ENCODE results near the gene METTL27. TPM values are rescaled to one million over a fixed set of nuclear protein-coding genes. Genes with fewer than 3 reads are reported as not detected.
"Not testable (repeated sequence)": the region's sequence is repeated elsewhere in the genome, so short reads cannot be mapped to it uniquely, and the experiment has no call there.

Gene METTL27
- polyA plus RNA-seq, 4 donors: 1.8 to 19.0 (median 6.2) TPM

- no peak for DNase-seq (ENCODE audit: low read depth in 4 of 4, low spot score in 3 of 4)
These were observed 2.3 kb downstream of the METTL27 start for GRCh38 chr7:73839743-73840714.

DNA sequence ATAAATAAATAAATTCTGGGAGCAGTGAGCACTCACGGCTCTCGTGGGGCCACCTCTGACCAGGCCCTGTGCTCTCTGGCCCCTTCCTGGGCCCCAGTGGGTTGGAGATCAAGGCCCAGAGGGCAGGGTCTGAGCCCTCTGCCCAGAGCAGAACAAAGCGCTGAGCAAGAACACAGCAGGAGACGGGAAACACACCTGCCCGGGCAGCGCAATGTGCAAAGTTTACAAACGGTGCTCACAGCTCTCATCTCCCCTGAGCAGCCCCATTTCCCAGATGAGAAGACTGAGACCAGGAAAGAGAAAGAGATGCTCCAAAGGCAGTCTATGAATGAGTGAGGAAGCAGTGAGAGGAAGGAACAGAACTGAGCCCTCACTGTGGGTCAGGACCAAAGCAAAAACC lies 3.0 kb downstream of the METTL27 start:
- DNase-seq (ENCODE audit: low read depth in 4 of 4, low spot score in 3 of 4): no peak

DNA sequence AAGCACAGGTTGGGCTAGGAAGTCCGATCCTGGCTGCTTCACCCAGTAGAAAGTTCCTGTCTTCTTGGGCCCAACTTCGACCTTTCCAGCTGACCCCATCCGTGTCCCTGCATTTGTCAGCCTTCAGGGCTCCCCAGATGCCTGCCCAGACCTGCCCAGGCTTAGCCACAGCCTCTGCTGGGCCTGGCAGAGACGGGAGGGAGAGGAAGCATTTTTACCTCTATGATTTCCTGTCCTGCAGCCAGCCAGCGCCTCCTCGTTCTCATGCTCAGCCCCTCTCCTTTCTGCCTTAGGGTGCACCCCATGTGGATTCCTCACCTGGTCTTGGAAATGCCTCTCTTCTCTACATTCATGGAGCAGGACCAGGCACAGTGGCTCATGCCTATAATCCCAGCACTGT lies 3.7 kb downstream of the METTL27 start:
- DNase-seq (ENCODE audit: low read depth in 4 of 4, low spot score in 3 of 4): no peak

DNA sequence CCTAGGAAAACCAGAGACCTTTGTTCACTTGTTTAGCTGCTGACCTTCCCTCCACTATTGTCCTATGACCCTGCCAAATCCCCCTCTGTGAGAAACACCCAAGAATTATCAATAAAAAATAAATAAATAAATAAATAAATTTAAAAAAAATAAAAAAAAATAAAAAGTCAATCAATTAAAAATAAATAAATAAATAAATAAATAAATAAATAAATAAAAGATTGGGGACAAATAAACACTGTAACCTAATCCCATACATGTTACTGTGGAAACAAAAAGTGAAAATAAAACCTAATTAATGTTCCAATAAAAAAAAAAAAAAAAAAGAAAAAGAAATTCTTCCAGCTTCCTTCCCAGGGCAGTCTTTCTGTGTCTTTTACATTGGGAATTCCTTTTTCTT lies 5.1 kb downstream of the METTL27 start:
- not testable (repeated sequence) for DNase-seq (ENCODE audit: low read depth in 4 of 4, low spot score in 3 of 4)

DNA sequence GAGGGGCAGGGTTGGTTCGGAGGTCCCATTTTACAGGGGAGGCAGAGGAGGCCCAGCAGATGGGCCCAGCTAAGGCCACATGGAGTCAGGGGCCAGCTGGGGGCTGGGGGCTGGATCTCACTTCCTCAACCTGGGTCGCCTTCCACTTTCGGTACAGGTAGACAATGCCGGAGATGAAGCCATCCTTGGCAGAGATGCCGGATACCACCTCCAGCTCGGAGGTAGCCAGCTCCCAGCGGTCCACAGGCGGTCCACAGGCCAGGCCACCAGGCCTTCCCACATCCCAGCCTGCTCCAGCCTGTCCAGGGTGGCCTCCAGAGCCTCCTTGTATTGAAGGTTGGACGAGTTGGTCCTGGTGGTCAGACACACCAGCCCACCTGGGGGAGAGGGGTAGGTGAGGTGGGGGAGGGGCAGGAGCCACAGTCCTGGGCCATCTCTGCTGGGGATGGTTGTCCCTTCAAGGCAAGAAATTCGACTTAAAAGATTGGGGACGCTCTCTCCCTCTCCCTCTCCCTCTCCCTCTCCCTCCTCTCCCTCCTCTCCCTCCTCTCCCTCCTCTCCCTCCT lies 7.6 kb downstream of the METTL27 start:
- DNase-seq (ENCODE audit: low read depth in 4 of 4, low spot score in 3 of 4): no peak

DNA sequence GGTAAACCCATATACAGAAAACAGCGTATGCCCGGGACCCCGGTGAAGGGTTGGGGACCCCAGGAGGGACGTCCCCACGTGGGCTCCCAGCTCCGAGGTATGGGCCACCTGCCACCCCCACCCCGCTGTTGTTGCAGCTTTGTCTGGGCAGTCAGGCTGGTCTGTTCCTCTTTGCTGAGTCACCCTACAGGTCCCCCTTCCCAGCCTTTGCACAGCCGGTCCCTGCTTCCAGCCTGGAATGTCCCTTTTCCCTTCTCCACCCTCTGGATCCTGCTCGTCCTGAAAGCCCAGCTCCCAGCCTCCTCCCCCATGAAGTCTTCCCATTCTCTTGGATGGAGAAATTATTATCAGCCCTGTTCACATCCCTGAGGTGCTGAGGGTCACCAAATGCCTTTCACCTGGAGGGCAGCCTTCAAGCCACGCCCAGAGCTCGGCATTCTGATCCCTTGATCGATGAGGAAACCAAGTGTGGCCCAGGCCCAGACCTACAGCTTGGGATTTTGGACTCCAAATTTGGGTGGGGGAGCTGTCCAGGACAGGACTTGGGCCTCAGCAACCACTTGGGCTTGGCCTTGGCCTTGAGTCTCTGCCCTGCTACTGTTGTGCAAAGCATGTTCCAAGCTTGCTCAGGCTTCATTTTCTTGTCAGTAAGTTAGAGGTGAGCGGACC lies 8.9 kb downstream of the METTL27 start:
- DNase-seq (ENCODE audit: low read depth in 4 of 4, low spot score in 3 of 4): no peak

DNA sequence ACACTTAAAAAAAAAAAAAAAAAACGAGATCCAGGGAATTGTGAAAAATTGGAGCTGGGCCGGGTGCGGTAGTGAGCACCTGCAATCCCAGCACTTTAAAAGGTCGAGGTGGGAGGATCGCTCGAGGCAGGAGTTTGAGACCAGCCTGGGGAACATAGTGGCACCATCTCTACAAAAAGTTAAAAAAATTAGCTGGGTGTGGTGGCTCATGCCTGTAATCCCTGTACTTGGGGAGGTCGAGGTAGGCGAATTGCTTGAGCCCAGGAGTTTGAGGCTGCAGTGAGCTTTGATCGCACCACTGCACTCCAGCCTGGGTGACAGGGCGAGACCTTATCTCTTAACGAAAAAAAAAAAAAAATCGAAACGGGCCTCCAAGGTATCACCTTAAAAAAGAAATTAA lies 9.5 kb downstream of the METTL27 start:
- DNase-seq (ENCODE audit: low read depth in 4 of 4, low spot score in 3 of 4): no peak

GRCh38 chr7:73831834-73832651 lies 10.3 kb downstream of the METTL27 start:
- DNase-seq (ENCODE audit: low read depth in 4 of 4, low spot score in 3 of 4): no peak

GRCh38 chr7:73831584-73831833 lies 10.8 kb downstream of the METTL27 start:
- no peak for DNase-seq (ENCODE audit: low read depth in 4 of 4, low spot score in 3 of 4)

GRCh38 chr7:73830681-73831583 lies 11.4 kb downstream of the METTL27 start, which contains the start of gene CLDN4:
Gene CLDN4 (plus strand): TSS chr7:73830996. CDS start chr7:73831202, 206 bp downstream.
- DNase-seq (ENCODE audit: low read depth in 4 of 4, low spot score in 3 of 4): peak in 1 of 4 donors; percentile 78

DNA sequence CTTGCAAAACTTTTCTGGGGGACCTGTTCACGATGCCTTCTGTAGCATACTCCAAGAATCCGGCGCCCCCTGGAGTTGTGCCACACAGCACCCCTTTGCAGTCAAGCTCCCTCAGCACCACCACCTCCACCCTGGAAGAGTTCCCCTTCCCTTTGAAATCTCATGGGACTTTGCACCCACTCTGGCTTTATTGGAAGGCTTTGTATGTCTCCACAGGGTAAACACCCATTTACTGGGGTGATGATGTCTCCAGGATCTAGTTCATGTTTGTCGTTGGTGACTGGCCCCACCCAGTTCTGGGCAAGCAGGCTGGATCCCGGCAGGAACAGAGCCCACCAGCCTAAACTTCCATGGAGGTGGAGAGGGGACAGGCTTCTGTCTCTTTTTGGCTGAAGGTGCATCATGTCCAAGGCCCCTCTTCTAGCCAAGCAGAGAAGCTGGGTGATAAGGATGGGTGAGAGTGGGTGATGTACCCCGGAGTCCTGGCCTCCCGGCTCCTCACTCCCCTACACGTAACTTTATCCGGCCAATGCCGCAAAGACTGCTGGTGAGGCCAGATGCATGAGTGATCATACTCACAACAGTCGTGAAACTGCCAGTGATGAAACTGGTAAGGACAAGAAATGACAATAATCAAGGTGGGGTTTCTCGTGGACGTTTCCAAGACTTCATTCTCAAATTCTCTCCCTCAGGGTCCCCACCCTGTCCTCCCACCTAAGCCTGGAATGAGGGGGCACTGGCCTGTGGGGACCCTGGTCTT lies 12.2 kb downstream of the METTL27 start:
- no peak for DNase-seq (ENCODE audit: low read depth in 4 of 4, low spot score in 3 of 4)

- DNase-seq (ENCODE audit: low read depth in 4 of 4, low spot score in 3 of 4): no peak
These were observed 12.8 kb downstream of the METTL27 start for GRCh38 chr7:73829505-73829904.

- DNase-seq (ENCODE audit: low read depth in 4 of 4, low spot score in 3 of 4): no peak
These were observed 13.3 kb downstream of the METTL27 start for GRCh38 chr7:73828972-73829371.

DNA sequence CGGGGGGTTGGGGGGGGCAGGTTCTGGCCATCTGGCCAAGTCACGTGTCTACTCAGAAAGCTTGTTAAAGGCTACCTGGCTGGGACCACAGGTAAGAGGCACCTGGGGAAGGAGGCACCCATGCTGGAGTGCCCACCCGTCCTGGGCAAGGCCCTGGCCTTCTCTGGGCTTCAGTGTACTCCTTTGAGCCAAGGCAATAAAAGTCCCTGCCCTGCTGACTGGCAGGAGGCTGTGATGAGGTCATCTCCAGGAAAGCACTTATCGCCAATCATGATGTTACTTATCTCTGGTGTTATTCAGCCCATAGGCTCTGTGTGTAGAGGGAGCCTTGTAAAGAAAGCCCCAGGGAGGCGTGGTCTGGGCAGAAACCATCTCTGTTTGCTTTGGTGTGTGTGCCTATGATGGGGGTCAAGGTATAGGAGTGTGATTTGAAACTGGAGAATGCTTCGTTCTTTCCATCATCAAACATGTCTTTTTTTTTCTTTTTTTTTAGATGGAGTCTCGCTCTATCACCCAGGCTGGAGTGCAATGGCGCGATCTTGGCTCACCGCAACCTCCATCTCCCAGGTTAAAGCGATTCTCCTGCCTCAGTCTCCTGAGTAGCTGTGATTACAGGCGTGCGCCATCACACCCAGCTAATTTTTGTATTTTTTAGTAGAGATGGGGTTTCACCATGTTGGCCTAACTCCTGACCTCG lies 14.1 kb downstream of the METTL27 start:
- no peak for DNase-seq (ENCODE audit: low read depth in 4 of 4, low spot score in 3 of 4)

DNA sequence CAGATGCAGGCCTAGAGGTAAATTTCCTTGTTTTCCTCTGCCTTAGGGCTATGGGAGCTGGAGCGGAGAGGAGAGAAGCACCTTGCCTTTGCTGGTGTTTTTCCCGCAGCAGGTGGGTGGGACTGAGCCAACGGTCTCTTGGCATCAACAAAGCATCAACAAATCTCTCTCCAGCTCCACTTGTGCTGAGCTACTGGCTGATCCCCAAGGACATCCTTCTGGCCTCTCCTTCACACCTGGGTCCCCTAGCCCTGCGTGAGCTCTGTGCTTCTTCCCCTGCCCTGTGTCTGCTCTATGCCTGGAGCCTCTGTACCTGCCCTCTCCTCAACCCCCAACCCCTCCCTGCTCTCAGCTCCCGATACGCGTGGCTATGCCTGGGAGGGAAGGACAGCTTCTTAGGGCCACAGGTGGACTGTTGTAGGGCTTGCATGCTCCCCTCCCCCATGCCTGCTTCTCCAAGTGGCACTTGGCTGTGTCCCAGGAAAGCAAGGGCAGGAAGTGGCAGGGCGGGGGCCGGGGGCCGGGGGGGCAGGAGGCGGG lies 14.7 kb downstream of the METTL27 start:
- no peak for DNase-seq (ENCODE audit: low read depth in 4 of 4, low spot score in 3 of 4)

- no peak for DNase-seq (ENCODE audit: low read depth in 4 of 4, low spot score in 3 of 4)
These were observed 17.3 kb downstream of the METTL27 start for GRCh38 chr7:73824986-73825385.

DNA sequence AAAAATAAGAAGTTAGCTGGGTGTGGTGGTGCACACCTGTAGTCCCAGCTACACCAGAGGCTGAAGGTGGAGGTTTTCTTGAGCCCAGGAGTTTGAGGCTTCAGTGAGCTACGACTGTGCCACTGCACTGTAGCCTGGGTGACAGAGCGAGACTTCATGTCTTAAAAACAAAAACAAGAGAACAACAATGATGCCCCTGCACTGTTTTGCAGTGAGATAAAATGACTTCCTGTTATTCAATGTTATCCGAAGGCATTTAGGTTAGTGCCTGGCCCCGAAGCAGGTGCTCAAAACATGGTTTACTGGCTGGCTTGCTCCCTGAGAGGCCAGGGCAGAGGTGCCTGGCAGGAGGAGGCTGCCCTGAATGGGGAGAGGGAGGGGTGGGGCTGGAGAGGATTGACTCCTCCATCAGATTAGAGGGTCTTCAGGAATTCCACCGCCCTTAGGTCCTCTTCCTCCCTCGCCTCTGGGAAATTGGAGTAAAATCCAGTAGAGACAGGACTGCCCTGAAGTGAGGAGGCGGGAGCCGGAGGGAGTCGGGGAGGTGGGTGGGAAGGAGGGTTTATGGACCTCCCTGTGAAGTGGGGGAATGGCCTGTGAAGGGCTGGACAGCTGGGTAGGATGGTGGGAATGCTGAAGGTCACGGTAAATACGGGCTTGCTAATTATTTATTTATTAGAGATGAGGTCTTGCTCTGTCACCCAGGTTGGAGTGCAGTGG lies 18.3 kb downstream of the METTL27 start:
- no peak for DNase-seq (ENCODE audit: low read depth in 4 of 4, low spot score in 3 of 4)

DNA sequence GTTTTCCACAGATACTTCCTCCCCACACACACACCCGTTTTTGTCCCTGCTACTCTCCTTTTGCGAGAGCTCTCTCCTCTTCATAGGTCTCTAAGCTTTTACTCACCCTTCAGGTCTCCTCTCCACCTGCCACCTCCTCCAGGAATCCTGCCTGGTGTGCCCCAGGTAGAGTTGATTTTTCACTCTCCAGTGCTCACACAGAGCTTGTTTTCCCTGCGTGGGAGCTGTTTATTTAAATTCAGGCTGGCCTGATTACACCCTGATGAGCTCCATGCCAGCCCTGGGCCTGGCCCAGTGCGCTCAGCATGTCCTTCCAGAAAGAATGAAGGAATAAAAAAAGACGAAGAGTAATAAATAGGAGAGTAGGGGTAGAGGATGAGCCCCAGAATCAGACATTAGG lies 19.1 kb downstream of the METTL27 start:
- no peak for DNase-seq (ENCODE audit: low read depth in 4 of 4, low spot score in 3 of 4)
